CD4-positive, alpha-beta T cell (primary cell): ENCODE measurements around the gene KRTAP4-16. TPM values are rescaled to one million over a fixed set of nuclear protein-coding genes. Genes with fewer than 3 reads are reported as not detected.

Source experiments
- ATAC-seq: fragments of 200-7000 bp; cut with Tn5 transposase; one replicate; pipeline ENCODE4 v1.10.0; 2022; ENCODE audit warnings: mild to moderate bottlenecking; ENCODE audit not compliant: poor library complexity
- CTCF ChIA-PET: fragments of 350-600 bp; sonication (Branson Sonifier 250); formaldehyde crosslinking; loops from one replicate; lab custom pipeline; 2021; ENCODE audit warnings: antibody characterized with exemption, inconsistent platforms; lab: Charles Lee
- POLR2A ChIA-PET: fragments of 350-600 bp; sonication (Branson Sonifier 250); formaldehyde crosslinking; loops from one replicate; lab custom pipeline; 2021; ENCODE audit warnings: antibody characterized with exemption, inconsistent platforms; lab: Charles Lee
- DNase-seq, 14 experiments: peaks; one replicate each; pipeline ENCODE4 v3.0.0-alpha.2; 2013 to 2020; ENCODE audit warnings: mixed read lengths in 2 of 14
- H3K27ac ChIP-seq, 2 donors: one replicate each; pipeline versions ENCODE4 v1.5.1 to v1.7.0; 2013; ENCODE audit warnings: low read length in 2 of 2, low read depth in 1 of 2, mild to moderate bottlenecking in 1 of 2
- H3K27me3 ChIP-seq, 2 experiments: 1 replicate in 1 of 2; 2 replicates in 1 of 2; pipeline versions ENCODE4 v1.6.1 to v1.7.0; 2013; ENCODE audit warnings: low read length in 2 of 2, control low read depth in 1 of 2, mild to moderate bottlenecking in 1 of 2, moderate library complexity in 1 of 2; ENCODE audit not compliant: insufficient read depth in 2 of 2, control insufficient read depth in 1 of 2
- H3K36me3 ChIP-seq: one replicate; pipeline ENCODE4 v1.6.1; 2013; ENCODE audit warnings: low read length, control low read depth; ENCODE audit not compliant: insufficient read depth
- H3K4me1 ChIP-seq: one replicate; pipeline ENCODE4 v1.6.1; 2013; ENCODE audit warnings: low read length, control low read depth; ENCODE audit not compliant: insufficient read depth
- H3K4me3 ChIP-seq: one replicate; pipeline ENCODE4 v1.5.1; 2013; ENCODE audit warnings: mild to moderate bottlenecking, low read length, moderate library complexity
- H3K9me3 ChIP-seq, 2 experiments: 1 replicate in 1 of 2; 2 replicates in 1 of 2; pipeline versions ENCODE4 v1.6.1 to v1.7.0; 2013; ENCODE audit warnings: low read length in 2 of 2, mild to moderate bottlenecking in 2 of 2, control low read depth in 1 of 2, moderate library complexity in 1 of 2; ENCODE audit not compliant: control insufficient read depth in 1 of 2, insufficient read depth in 1 of 2
- H3K27ac Mint-ChIP-seq: one replicate; pipeline ENCODE4 v1.8.0; 2020; ENCODE audit warnings: mixed read lengths
- H3K27me3 Mint-ChIP-seq: one replicate; pipeline ENCODE4 v1.8.0; 2021; ENCODE audit warnings: mixed read lengths
- H3K36me3 Mint-ChIP-seq: one replicate; pipeline ENCODE4 v1.8.0; 2021; ENCODE audit warnings: low read depth, mixed read lengths
- H3K4me1 Mint-ChIP-seq: one replicate; pipeline ENCODE4 v1.8.0; 2021; ENCODE audit warnings: low read depth, mixed read lengths
- H3K4me3 Mint-ChIP-seq: one replicate; pipeline ENCODE4 v1.8.0; 2020; ENCODE audit warnings: mild to moderate bottlenecking, mixed read lengths
- H3K9me3 Mint-ChIP-seq: one replicate; pipeline ENCODE4 v1.8.0; 2020; ENCODE audit warnings: mixed read lengths
- CTCF ChIP-seq: fragments of 200-600 bp; IDR thresholded peaks from one replicate; pipeline ENCODE4 v1.8.0; 2022; ENCODE audit warnings: antibody characterized with exemption, mild to moderate bottlenecking
- intact Hi-C, 2 experiments: fragments of 100-400 bp; cut with DNase I in 1 of 2; cut with micrococcal nuclease in 1 of 2; formaldehyde crosslinking; loops; one replicate each; pipeline versions ENCODE4 v1.15.1 to v1.9.0; 2023 to 2025; cut with DNase I, micrococcal nuclease
- total RNA-seq, 174 experiments: library from RNA in 2 of 174; stranded (reverse) in 2 of 174; gene quantifications; one replicate each; pipeline ENCODE4 v1.2.3 and lab custom pipeline; 2021 to 2026

KRTAP4-16 gene
- total RNA-seq, 2 experiments from 2014 or later = not detected

- intact Hi-C loops = no loop called here
- H3K36me3 Mint-ChIP-seq = no peaks in the 10 kb centered on the region
- no peaks in the 10 kb centered on the region for H3K4me1 ChIP-seq
- no peaks in the 10 kb centered on the region for H3K4me1 Mint-ChIP-seq
- H3K4me3 ChIP-seq = no peak overlapping the region
- TF ChIP-seq CTCF = no peak
- no peak for ATAC-seq
- H3K36me3 ChIP-seq = no peaks in the 10 kb centered on the region
- H3K27me3 Mint-ChIP-seq = peaks cover 24% of the 10 kb centered on the region
- POLR2A ChIA-PET = no interaction called here
- no peaks in the 10 kb centered on the region for H3K27me3 ChIP-seq
- no peak overlapping the region for H3K4me3 Mint-ChIP-seq
- no peak overlapping the region for H3K27ac ChIP-seq
- H3K27ac Mint-ChIP-seq = no peak overlapping the region
- H3K9me3 ChIP-seq = no peaks in the 10 kb centered on the region
- CTCF ChIA-PET = no interaction called here
- no peak for DNase-seq
- no peaks in the 10 kb centered on the region for H3K9me3 Mint-ChIP-seq
Measured at GRCh38 chr17:41071606-41072360, 30.2 kb downstream of the KRTAP4-16 start.

GRCh38 chr17:41069031-41069430 is 33.0 kb downstream of the KRTAP4-16 start:
- no peak for TF ChIP-seq CTCF
- Histone ChIP-seq H3K27me3 (no peaks in the 10 kb centered on the region), H3K9me3 (no peaks in the 10 kb centered on the region), H3K27ac (no peak overlapping the region), H3K4me3 (no peak overlapping the region), H3K36me3 (no peaks in the 10 kb centered on the region), H3K4me1 (no peaks in the 10 kb centered on the region)
- no peak overlapping the region for H3K4me3 Mint-ChIP-seq
- peaks cover 4% of the 10 kb centered on the region for H3K27me3 Mint-ChIP-seq
- no peaks in the 10 kb centered on the region for H3K36me3 Mint-ChIP-seq
- CTCF ChIA-PET = no interaction called here
- no peaks in the 10 kb centered on the region for H3K4me1 Mint-ChIP-seq
- no peaks in the 10 kb centered on the region for H3K9me3 Mint-ChIP-seq
- POLR2A ChIA-PET = no interaction called here
- no peak for ATAC-seq
- intact Hi-C loops = no loop called here
- no peak overlapping the region for H3K27ac Mint-ChIP-seq
- DNase-seq = no peak

- no peaks in the 10 kb centered on the region for H3K9me3 ChIP-seq
- no peak overlapping the region for H3K4me3 ChIP-seq
- ChIA-PET CTCF (no interaction called here), POLR2A (no interaction called here)
- Mint-ChIP-seq H3K27me3 (peaks cover 13% of the 10 kb centered on the region), H3K27ac (no peak overlapping the region), H3K9me3 (no peaks in the 10 kb centered on the region), H3K36me3 (no peaks in the 10 kb centered on the region), H3K4me1 (no peaks in the 10 kb centered on the region), H3K4me3 (no peak overlapping the region)
- no peaks in the 10 kb centered on the region for H3K36me3 ChIP-seq
- no peak overlapping the region for H3K27ac ChIP-seq
- no peak for TF ChIP-seq CTCF
- ATAC-seq = no peak
- DNase-seq = no peak
- intact Hi-C loops = no loop called here
- H3K4me1 ChIP-seq = no peaks in the 10 kb centered on the region
- H3K27me3 ChIP-seq = peaks cover 0 to 2% of the 10 kb centered on the region in 2 experiments
Measured at GRCh38 chr17:41067281-41067680, 34.7 kb downstream of the KRTAP4-16 start.
